HepG2 (cell line): ENCODE data around the gene CCL16. TPM values are rescaled to one million over a fixed set of nuclear protein-coding genes. Genes with fewer than 3 reads are reported as not detected.

ENCODE experiments used
- DNMT3B ChIP-seq: conservative IDR thresholded peaks from 2 replicates; pipeline ENCODE4 v1.6.1; 2016; ENCODE audit warnings: missing biosample characterization, control low read depth
- FOXK2 ChIP-seq: fragments of 450-650 bp; IDR thresholded peaks from 2 replicates; pipeline ENCODE4 v1.6.1; 2016
- HCFC1 ChIP-seq: fragments of 150-350 bp; IDR thresholded peaks from 2 replicates; pipeline ENCODE4 v1.6.1; 2014; ENCODE audit warnings: low read depth, low read length
- KDM6A ChIP-seq: IDR thresholded peaks from 2 replicates; pipeline ENCODE4 v1.6.1; 2016; ENCODE audit warnings: low read depth
- SMAD9 ChIP-seq: sonication (generic); formaldehyde crosslinking; IDR thresholded peaks from 2 replicates; pipeline ENCODE4 v1.5.1; 2020; ENCODE audit warnings: mild to moderate bottlenecking, missing genetic modification reagents
- SRF ChIP-seq: IDR thresholded peaks from 2 replicates; pipeline ENCODE4 v1.6.1; 2011; ENCODE audit warnings: mild to moderate bottlenecking, low read depth, low read length, moderate library complexity
- ZNF235 ChIP-seq: sonication (generic); formaldehyde crosslinking; IDR thresholded peaks from 2 replicates; pipeline ENCODE4 v1.8.1; 2023; ENCODE audit warnings: mild to moderate bottlenecking, missing genetic modification reagents, borderline replicate concordance
- ZNF772 ChIP-seq: sonication (generic); formaldehyde crosslinking; IDR thresholded peaks from 2 replicates; pipeline ENCODE4 v1.5.0; 2020; ENCODE audit warnings: mild to moderate bottlenecking, missing genetic modification reagents
- polyA plus RNA-seq, 8 experiments: library from polyadenylated mRNA; depleted of rRNA in 3 of 8; stranded (reverse) in 7 of 8; unstranded in 1 of 8; fragments of >200 nt; fragmentation: Illumina TruSeq in 4 of 8; extraction: Trizol in 4 of 8; gene quantifications; 2 replicates each; pipeline versions ENCODE4 v1.2.1 to v1.2.3, GENCODE V29; 2011 to 2016; ENCODE audit warnings: low read depth in 4 of 8, missing spikeins in 1 of 8, mixed read lengths in 1 of 8; ENCODE audit not compliant: insufficient read depth in 1 of 8
- total RNA-seq, 5 experiments: library from RNA; depleted of rRNA; stranded (reverse); fragments of >200 nt; fragmentation: Illumina TruSeq; extraction: Trizol; gene quantifications; 2 replicates each; pipeline ENCODE4 v1.2.3, GENCODE V29; 2016; ENCODE audit warnings: low read depth in 1 of 5
- TF ChIP-seq, protein P1 (sequence below): sonication (generic); formaldehyde crosslinking; IDR thresholded peaks from 2 replicates; pipeline ENCODE4 v1.4.0; 2020; ENCODE audit warnings: mild to moderate bottlenecking, missing genetic modification reagents
- TF ChIP-seq, protein P2 (sequence below): IDR thresholded peaks from 2 replicates; pipeline ENCODE4 v1.4.0; 2020; ENCODE audit warnings: mild to moderate bottlenecking, missing genetic modification reagents
- TF ChIP-seq, protein P3 (sequence below): IDR thresholded peaks from 2 replicates; pipeline ENCODE4 v1.6.1; 2016; ENCODE audit warnings: low read depth
- TF ChIP-seq, protein P4 (sequence below): sonication (generic); formaldehyde crosslinking; IDR thresholded peaks from 2 replicates; pipeline ENCODE4 v1.4.0; 2020; ENCODE audit warnings: mild to moderate bottlenecking, low read depth, missing genetic modification reagents
- TF ChIP-seq, protein P5 (sequence below): sonication (generic); formaldehyde crosslinking; IDR thresholded peaks from 2 replicates; pipeline ENCODE4 v1.4.0; 2020; ENCODE audit warnings: missing genetic modification reagents

CCL16 gene
- total and polyA plus RNA-seq, 2 of the 13 experiments (the other 11 are each of a cell fraction or from before 2014, with no cell fraction given) = 2.0 to 14.7 TPM

DNA sequence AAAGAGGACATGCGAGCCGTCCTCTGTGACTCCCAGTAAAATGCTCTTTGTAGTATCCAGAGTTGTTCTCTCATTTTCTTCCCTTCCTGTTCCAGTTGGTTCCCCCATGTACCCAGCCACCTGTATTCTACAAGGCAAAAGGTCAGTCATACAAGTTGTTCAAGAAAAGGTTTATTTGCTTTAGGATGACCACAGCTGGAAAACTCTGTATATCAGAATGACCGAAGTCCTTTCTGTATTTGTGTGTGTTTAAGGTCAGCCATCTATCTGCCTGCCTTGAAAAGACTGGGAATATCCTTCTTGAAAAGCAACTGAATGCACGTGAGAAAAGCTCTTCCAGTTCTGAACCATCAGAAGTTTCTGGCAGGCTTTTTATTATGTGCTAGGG is 8.4 kb downstream of the CCL16 start (continued):
- TF ChIP-seq, protein P1, sequence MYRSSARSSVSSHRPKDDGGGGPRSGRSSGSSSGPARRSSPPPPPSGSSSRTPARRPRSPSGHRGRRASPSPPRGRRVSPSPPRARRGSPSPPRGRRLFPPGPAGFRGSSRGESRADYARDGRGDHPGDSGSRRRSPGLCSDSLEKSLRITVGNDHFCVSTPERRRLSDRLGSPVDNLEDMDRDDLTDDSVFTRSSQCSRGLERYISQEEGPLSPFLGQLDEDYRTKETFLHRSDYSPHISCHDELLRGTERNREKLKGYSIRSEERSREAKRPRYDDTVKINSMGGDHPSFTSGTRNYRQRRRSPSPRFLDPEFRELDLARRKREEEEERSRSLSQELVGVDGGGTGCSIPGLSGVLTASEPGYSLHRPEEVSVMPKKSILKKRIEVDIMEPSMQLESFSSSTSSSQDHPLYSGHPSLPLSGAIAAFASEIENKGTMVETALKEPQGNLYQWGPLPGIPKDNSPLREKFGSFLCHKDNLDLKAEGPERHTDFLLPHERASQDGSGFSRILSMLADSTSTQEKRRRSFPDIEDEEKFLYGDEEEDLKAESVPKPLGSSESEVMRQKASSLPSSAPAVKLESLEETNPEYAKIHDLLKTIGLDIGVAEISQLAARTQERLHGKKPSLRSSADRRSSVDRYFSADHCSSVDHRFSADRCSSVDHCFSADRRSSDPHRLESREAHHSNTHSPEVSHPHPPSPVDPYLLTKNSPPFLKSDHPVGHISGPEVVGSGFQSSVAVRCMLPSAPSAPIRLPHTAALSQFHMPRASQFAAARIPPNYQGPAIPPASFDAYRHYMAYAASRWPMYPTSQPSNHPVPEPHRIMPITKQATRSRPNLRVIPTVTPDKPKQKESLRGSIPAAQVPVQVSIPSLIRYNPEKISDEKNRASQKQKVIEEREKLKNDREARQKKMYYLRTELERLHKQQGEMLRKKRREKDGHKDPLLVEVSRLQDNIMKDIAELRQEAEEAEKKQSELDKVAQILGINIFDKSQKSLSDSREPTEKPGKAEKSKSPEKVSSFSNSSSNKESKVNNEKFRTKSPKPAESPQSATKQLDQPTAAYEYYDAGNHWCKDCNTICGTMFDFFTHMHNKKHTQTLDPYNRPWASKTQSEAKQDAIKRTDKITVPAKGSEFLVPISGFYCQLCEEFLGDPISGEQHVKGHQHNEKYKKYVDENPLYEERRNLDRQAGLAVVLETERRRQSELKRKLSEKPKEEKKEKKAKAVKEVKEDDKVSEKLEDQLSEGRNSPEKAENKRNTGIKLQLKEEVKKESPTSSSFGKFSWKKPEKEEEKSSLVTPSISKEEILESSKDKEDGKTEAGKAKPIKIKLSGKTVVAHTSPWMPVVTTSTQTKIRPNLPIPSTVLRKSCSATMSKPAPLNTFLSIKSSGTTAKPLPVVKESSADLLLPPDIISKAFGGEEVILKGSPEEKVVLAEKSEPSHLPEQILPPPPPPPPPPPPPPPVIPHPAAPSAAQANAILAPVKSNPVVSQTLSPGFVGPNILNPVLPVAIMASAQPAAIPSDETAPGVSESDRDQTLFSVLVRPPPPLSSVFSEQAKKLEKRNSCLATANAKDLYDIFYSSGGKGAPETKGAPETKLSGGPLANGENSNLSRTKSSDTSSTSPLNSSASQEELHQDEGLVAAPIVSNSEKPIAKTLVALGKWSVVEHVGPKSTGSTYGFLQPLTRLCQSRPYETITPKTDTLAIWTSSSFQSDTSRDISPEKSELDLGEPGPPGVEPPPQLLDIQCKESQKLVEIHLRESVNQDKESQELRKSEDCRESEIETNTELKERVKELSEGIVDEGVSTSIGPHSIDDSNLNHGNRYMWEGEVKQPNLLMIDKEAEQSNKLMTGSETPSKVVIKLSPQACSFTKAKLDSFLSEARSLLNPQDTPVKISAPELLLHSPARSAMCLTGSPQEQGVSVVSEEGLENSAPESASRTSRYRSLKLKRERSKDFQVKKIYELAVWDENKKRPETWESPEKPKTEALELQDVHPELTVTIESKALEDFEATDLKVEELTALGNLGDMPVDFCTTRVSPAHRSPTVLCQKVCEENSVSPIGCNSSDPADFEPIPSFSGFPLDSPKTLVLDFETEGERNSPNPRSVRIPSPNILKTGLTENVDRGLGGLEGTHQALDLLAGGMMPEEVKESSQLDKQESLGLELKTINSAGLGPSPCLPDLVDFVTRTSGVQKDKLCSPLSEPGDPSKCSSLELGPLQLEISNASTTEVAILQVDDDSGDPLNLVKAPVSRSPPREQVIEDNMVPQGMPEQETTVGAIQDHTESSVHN = no peak
- TF ChIP-seq ZNF772 (CRISPR knock-in tag) (0 out of 2 replicates have a peak, but pooled peaks have one; percentile 7), HCFC1 (no peak), KDM6A (no peak), SRF (no peak), FOXK2 (no peak), ZNF235 (CRISPR knock-in tag) (no peak), SMAD9 (no peak), DNMT3B (CRISPR knock-in tag) (no peak)
- TF ChIP-seq, protein P2, sequence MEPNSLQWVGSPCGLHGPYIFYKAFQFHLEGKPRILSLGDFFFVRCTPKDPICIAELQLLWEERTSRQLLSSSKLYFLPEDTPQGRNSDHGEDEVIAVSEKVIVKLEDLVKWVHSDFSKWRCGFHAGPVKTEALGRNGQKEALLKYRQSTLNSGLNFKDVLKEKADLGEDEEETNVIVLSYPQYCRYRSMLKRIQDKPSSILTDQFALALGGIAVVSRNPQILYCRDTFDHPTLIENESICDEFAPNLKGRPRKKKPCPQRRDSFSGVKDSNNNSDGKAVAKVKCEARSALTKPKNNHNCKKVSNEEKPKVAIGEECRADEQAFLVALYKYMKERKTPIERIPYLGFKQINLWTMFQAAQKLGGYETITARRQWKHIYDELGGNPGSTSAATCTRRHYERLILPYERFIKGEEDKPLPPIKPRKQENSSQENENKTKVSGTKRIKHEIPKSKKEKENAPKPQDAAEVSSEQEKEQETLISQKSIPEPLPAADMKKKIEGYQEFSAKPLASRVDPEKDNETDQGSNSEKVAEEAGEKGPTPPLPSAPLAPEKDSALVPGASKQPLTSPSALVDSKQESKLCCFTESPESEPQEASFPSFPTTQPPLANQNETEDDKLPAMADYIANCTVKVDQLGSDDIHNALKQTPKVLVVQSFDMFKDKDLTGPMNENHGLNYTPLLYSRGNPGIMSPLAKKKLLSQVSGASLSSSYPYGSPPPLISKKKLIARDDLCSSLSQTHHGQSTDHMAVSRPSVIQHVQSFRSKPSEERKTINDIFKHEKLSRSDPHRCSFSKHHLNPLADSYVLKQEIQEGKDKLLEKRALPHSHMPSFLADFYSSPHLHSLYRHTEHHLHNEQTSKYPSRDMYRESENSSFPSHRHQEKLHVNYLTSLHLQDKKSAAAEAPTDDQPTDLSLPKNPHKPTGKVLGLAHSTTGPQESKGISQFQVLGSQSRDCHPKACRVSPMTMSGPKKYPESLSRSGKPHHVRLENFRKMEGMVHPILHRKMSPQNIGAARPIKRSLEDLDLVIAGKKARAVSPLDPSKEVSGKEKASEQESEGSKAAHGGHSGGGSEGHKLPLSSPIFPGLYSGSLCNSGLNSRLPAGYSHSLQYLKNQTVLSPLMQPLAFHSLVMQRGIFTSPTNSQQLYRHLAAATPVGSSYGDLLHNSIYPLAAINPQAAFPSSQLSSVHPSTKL (CRISPR knock-in tag) = no peak
- TF ChIP-seq, protein P3, sequence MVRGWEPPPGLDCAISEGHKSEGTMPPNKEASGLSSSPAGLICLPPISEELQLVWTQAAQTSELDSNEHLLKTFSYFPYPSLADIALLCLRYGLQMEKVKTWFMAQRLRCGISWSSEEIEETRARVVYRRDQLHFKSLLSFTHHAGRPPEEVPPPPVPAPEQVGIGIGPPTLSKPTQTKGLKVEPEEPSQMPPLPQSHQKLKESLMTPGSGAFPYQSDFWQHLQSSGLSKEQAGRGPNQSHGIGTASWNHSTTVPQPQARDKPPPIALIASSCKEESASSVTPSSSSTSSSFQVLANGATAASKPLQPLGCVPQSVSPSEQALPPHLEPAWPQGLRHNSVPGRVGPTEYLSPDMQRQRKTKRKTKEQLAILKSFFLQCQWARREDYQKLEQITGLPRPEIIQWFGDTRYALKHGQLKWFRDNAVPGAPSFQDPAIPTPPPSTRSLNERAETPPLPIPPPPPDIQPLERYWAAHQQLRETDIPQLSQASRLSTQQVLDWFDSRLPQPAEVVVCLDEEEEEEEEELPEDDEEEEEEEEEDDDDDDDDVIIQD (CRISPR knock-in tag) = no peak
- TF ChIP-seq, protein P4, sequence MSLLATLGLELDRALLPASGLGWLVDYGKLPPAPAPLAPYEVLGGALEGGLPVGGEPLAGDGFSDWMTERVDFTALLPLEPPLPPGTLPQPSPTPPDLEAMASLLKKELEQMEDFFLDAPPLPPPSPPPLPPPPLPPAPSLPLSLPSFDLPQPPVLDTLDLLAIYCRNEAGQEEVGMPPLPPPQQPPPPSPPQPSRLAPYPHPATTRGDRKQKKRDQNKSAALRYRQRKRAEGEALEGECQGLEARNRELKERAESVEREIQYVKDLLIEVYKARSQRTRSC = no peak
- TF ChIP-seq, protein P5, sequence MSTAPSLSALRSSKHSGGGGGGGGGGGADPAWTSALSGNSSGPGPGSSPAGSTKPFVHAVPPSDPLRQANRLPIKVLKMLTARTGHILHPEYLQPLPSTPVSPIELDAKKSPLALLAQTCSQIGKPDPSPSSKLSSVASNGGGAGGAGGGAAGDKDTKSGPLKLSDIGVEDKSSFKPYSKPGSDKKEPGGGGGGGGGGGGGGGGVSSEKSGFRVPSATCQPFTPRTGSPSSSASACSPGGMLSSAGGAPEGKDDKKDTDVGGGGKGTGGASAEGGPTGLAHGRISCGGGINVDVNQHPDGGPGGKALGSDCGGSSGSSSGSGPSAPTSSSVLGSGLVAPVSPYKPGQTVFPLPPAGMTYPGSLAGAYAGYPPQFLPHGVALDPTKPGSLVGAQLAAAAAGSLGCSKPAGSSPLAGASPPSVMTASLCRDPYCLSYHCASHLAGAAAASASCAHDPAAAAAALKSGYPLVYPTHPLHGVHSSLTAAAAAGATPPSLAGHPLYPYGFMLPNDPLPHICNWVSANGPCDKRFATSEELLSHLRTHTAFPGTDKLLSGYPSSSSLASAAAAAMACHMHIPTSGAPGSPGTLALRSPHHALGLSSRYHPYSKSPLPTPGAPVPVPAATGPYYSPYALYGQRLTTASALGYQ = no peak; the same call in 1 of the 2 replicates
